Nephron (organoid): Measurements from ENCODE around the gene HSD17B2.

Experiments used
- H3K27ac Mint-ChIP-seq, 3 experiments: 2 replicates each; pipeline ENCODE4 v1.8.0; 2020; ENCODE audit warnings: mixed read lengths in 3 of 3, mild to moderate bottlenecking in 2 of 3, moderate library complexity in 1 of 3
- H3K27me3 Mint-ChIP-seq: 2 replicates; pipeline ENCODE4 v1.8.0; 2021; ENCODE audit warnings: low read depth, mild to moderate bottlenecking, moderate library complexity, mixed read lengths
- H3K36me3 Mint-ChIP-seq: 2 replicates; pipeline ENCODE4 v1.8.0; 2020; ENCODE audit warnings: low read depth, mixed read lengths
- H3K4me1 Mint-ChIP-seq: 2 replicates; pipeline ENCODE4 v1.8.0; 2020; ENCODE audit warnings: mixed read lengths
- H3K4me3 Mint-ChIP-seq, 3 experiments: 2 replicates each; pipeline ENCODE4 v1.8.0; 2020; ENCODE audit warnings: mild to moderate bottlenecking in 3 of 3, mixed read lengths in 3 of 3, moderate library complexity in 2 of 3
- H3K9me3 Mint-ChIP-seq: 2 replicates; pipeline ENCODE4 v1.8.0; 2020; ENCODE audit warnings: mixed read lengths
- CTCF ChIP-seq, 3 experiments: fragments of 200-600 bp; sonication (generic); IDR thresholded peaks; one replicate each; pipeline ENCODE4 v1.5.0; 2021; ENCODE audit warnings: antibody characterized with exemption in 3 of 3; ENCODE audit not compliant: unreplicated experiment in 3 of 3

HSD17B2 gene

GRCh38 chr16:82040296-82040695, 5.2 kb downstream of the HSD17B2 start:
- Mint-ChIP-seq H3K4me1 (peaks cover 10% of the 10 kb centered on the region), H3K36me3 (no peaks in the 10 kb centered on the region), H3K4me3 (no peak overlapping the region), H3K27me3 (peaks cover 7% of the 10 kb centered on the region), H3K27ac (no peak overlapping the region), H3K9me3 (no peaks in the 10 kb centered on the region)
- TF ChIP-seq CTCF (IDR thresholded peaks at IDR 0.05; ENCODE audit: unreplicated experiment in 3 of 3), result no peak

- Mint-ChIP-seq H3K9me3 (no peaks in the 10 kb centered on the region), H3K36me3 (no peaks in the 10 kb centered on the region), H3K4me1 (peaks cover 16% of the 10 kb centered on the region)
These were observed 6.5 kb downstream of the HSD17B2 start for GRCh38 chr16:82041542-82041941.

DNA sequence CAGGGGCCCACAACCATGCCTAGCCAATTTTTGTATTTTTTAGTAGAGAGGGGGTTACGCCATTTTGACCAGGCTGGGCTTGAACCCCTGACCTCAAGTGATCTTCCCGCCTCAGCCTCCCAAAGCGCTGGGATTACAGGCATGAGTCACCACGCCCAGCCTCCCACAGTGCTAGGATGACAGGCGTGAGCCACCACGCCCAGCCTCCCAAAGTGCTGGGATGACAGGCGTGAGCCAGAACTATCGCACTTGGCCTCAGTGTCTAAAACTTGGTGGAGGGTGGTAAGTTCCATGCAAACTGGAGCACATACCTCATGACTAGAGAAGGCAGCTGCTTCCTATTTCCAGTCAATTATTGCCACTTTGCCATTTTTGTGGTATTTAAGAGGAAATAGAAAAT, 7.1 kb downstream of the HSD17B2 start:
- H3K36me3 Mint-ChIP-seq, result no peaks in the 10 kb centered on the region
- no peak for TF ChIP-seq CTCF (IDR thresholded peaks at IDR 0.05; ENCODE audit: unreplicated experiment in 3 of 3)
- peaks cover 11% of the 10 kb centered on the region for H3K27me3 Mint-ChIP-seq
- H3K4me3 Mint-ChIP-seq, result no peak overlapping the region
- H3K9me3 Mint-ChIP-seq, result no peaks in the 10 kb centered on the region
- no peak overlapping the region for H3K27ac Mint-ChIP-seq
- H3K4me1 Mint-ChIP-seq, result peaks cover 16% of the 10 kb centered on the region

More at GRCh38 chr16:82041542-82041941, 6.5 kb downstream of the HSD17B2 start:
- no peak for TF ChIP-seq CTCF (IDR thresholded peaks at IDR 0.05; ENCODE audit: unreplicated experiment in 3 of 3)
- Mint-ChIP-seq H3K27me3 (peaks cover 11% of the 10 kb centered on the region), H3K27ac (no peak overlapping the region), H3K4me3 (no peak overlapping the region)

GRCh38 chr16:82042846-82043245, 7.8 kb downstream of the HSD17B2 start:
- Mint-ChIP-seq H3K27me3 (peaks cover 11% of the 10 kb centered on the region), H3K4me1 (peaks cover 16% of the 10 kb centered on the region), H3K27ac (no peak overlapping the region)

GRCh38 chr16:82043680-82044584, 8.9 kb downstream of the HSD17B2 start:
- Mint-ChIP-seq H3K4me3 (no peak overlapping the region), H3K4me1 (peaks cover 16% of the 10 kb centered on the region), H3K27me3 (peaks cover 11% of the 10 kb centered on the region), H3K36me3 (no peaks in the 10 kb centered on the region), H3K9me3 (no peaks in the 10 kb centered on the region), H3K27ac (peak overlapping the region; percentile 57 to 87 (median 80))
- no peak for TF ChIP-seq CTCF (IDR thresholded peaks at IDR 0.05; ENCODE audit: unreplicated experiment in 3 of 3)

More at GRCh38 chr16:82042846-82043245, 7.8 kb downstream of the HSD17B2 start:
- no peaks in the 10 kb centered on the region for H3K36me3 Mint-ChIP-seq
- H3K4me3 Mint-ChIP-seq, result no peak overlapping the region
- no peaks in the 10 kb centered on the region for H3K9me3 Mint-ChIP-seq
- TF ChIP-seq CTCF (IDR thresholded peaks at IDR 0.05; ENCODE audit: unreplicated experiment in 3 of 3), result no peak

DNA sequence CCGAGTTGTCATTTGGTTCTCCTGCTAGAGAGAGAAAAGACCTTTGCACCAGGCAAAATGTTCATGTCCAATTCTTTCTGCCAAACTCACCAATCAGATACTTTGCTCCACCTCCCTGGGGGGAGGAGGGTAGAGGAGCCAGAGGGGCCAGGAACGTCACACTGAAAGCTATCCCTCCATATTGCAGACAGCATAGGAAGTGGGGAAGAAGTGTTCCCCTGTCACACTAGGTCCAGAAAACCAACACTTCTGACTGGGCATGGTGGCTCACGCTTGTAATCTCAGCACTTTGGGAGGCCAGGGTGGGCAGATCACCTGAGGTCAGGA, 9.5 kb downstream of the HSD17B2 start:
- Mint-ChIP-seq H3K9me3 (no peaks in the 10 kb centered on the region), H3K27ac (peak overlapping the region; percentile 57 to 87 (median 80)), H3K4me1 (peaks cover 16% of the 10 kb centered on the region), H3K36me3 (no peaks in the 10 kb centered on the region), H3K4me3 (no peak overlapping the region), H3K27me3 (peaks cover 9% of the 10 kb centered on the region)
- no peak for TF ChIP-seq CTCF (IDR thresholded peaks at IDR 0.05; ENCODE audit: unreplicated experiment in 3 of 3)
